Measurements from ENCODE around the gene FOXJ3. TPM values are rescaled to one million over a fixed set of nuclear protein-coding genes. Genes with fewer than 3 reads are reported as not detected.

The FOXJ3 gene
- total RNA-seq, 1 experiment from 2014 or later: 51.1 TPM

- TF ChIP-seq CBX3 (IDR thresholded peaks at IDR 0.05; ENCODE audit: low read depth) (no peak), SIN3A (IDR thresholded peaks at IDR 0.05; ENCODE audit: low read depth) (no peak), POLR2AphosphoS5 (IDR thresholded peaks at IDR 0.05; ENCODE audit: low read depth, low read length) (no peak), SP1 (IDR thresholded peaks at IDR 0.05; ENCODE audit: low read depth) (no peak), JUND (IDR thresholded peaks at IDR 0.05) (no peak), MAX (IDR thresholded peaks at IDR 0.05) (no peak), TCF7L2 (IDR thresholded peaks at IDR 0.05; ENCODE audit: borderline replicate concordance, extremely low read depth, insufficient read depth, insufficient read length) (no peak), EZH2phosphoT487 (IDR thresholded peaks at IDR 0.05; ENCODE audit: borderline replicate concordance) (no peak), EGR1 (IDR thresholded peaks at IDR 0.05; ENCODE audit: low read depth) (no peak), RAD21 (IDR thresholded peaks at IDR 0.05; ENCODE audit: low read depth) (no peak), FOSL1 (IDR thresholded peaks at IDR 0.05; ENCODE audit: low read depth) (no peak), YY1 (IDR thresholded peaks at IDR 0.05; ENCODE audit: extremely low read depth, insufficient replicate concordance, low read depth, low read length) (no peak), REST (IDR thresholded peaks at IDR 0.05; ENCODE audit: low read depth) (no peak), POLR2A (IDR thresholded peaks at IDR 0.05; ENCODE audit: borderline replicate concordance, extremely low read depth, insufficient read depth, insufficient read length) (no peak), ELF1 (IDR thresholded peaks at IDR 0.05; ENCODE audit: borderline replicate concordance, low read depth) (no peak)
- no peaks in the 10 kb centered on the region for H3K36me3 ChIP-seq (ENCODE audit: control insufficient read depth in 1 of 2, insufficient read depth in 2 of 2, low read length in 2 of 2)
- H3K4me3 ChIP-seq (replicated peaks in 1 of 2; ENCODE audit: low read depth in 1 of 2, low read length in 2 of 2): no peak overlapping the region
- ATAC-seq: no peak
- H4K20me1 ChIP-seq (ENCODE audit: insufficient read depth): peaks cover 62% of the 10 kb centered on the region; the same call in 1 of the 2 replicates
- H3K9me2 ChIP-seq (ENCODE audit: insufficient read depth): no peaks in the 10 kb centered on the region
- H3K27me3 ChIP-seq (ENCODE audit: insufficient read depth, low read length): no peaks in the 10 kb centered on the region
- no peak for DNase-seq (ENCODE audit: low read depth, low spot score)
- no peak overlapping the region for H3K27ac ChIP-seq (ENCODE audit: low read depth, low read length)
- H3K9me3 ChIP-seq (ENCODE audit: control insufficient read depth in 1 of 2, insufficient read depth in 1 of 2, low read depth in 1 of 2, low read length in 2 of 2): no peaks in the 10 kb centered on the region
- intact Hi-C loops (cut with micrococcal nuclease): no loop called here
- CTCF ChIA-PET: no interaction called here
- no TSS peak for BruUV-seq (replicated peaks)
- RAD21 ChIA-PET (ENCODE audit: low non-redundant PET in 1 of 2, low total read pairs in 2 of 2, uncharacterized antibody in 2 of 2, unreplicated experiment in 2 of 2): no interaction called here
- H3K79me2 ChIP-seq (ENCODE audit: insufficient read depth, low read length): peaks cover 98% of the 10 kb centered on the region
- POLR2A ChIA-PET: no interaction called here
- H2AFZ ChIP-seq (ENCODE audit: low read depth, low read length, poor library complexity, severe bottlenecking): no peak overlapping the region
- H3K4me2 ChIP-seq (ENCODE audit: low read length): no peak overlapping the region
- peaks cover 2 to 10% of the 10 kb centered on the region in 2 experiments for H3K4me1 ChIP-seq (ENCODE audit: control insufficient read depth in 1 of 2, insufficient read depth in 2 of 2, low read length in 2 of 2)
- H3K9ac ChIP-seq (ENCODE audit: low read length): no peak overlapping the region
These were observed 15.7 kb downstream of the FOXJ3 start for GRCh38 chr1:42319128-42319851.
